Activated CD8-positive, alpha-beta memory T cell treated with anti-CD3 and anti-CD28 coated beads for 1 hour (primary cell): Measurements from ENCODE around the gene ARHGAP33.

Experiments used
- DNase-seq, 2 donors: peaks; one replicate each; pipeline ENCODE4 v3.0.0-alpha.2; 2020; ENCODE audit warnings: low read depth in 1 of 2; ENCODE audit errors: extremely low read depth in 1 of 2

Gene ARHGAP33, protein sequence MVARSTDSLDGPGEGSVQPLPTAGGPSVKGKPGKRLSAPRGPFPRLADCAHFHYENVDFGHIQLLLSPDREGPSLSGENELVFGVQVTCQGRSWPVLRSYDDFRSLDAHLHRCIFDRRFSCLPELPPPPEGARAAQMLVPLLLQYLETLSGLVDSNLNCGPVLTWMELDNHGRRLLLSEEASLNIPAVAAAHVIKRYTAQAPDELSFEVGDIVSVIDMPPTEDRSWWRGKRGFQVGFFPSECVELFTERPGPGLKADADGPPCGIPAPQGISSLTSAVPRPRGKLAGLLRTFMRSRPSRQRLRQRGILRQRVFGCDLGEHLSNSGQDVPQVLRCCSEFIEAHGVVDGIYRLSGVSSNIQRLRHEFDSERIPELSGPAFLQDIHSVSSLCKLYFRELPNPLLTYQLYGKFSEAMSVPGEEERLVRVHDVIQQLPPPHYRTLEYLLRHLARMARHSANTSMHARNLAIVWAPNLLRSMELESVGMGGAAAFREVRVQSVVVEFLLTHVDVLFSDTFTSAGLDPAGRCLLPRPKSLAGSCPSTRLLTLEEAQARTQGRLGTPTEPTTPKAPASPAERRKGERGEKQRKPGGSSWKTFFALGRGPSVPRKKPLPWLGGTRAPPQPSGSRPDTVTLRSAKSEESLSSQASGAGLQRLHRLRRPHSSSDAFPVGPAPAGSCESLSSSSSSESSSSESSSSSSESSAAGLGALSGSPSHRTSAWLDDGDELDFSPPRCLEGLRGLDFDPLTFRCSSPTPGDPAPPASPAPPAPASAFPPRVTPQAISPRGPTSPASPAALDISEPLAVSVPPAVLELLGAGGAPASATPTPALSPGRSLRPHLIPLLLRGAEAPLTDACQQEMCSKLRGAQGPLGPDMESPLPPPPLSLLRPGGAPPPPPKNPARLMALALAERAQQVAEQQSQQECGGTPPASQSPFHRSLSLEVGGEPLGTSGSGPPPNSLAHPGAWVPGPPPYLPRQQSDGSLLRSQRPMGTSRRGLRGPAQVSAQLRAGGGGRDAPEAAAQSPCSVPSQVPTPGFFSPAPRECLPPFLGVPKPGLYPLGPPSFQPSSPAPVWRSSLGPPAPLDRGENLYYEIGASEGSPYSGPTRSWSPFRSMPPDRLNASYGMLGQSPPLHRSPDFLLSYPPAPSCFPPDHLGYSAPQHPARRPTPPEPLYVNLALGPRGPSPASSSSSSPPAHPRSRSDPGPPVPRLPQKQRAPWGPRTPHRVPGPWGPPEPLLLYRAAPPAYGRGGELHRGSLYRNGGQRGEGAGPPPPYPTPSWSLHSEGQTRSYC

GRCh38 chr19:35775298-35776101 lies at the start of gene ARHGAP33:
TSS of gene ARHGAP33 (plus strand) at chr19:35775564. CDS start at chr19:35775659, 95 bp downstream.
- peak; percentile 98 to 99 for DNase-seq

DNA sequence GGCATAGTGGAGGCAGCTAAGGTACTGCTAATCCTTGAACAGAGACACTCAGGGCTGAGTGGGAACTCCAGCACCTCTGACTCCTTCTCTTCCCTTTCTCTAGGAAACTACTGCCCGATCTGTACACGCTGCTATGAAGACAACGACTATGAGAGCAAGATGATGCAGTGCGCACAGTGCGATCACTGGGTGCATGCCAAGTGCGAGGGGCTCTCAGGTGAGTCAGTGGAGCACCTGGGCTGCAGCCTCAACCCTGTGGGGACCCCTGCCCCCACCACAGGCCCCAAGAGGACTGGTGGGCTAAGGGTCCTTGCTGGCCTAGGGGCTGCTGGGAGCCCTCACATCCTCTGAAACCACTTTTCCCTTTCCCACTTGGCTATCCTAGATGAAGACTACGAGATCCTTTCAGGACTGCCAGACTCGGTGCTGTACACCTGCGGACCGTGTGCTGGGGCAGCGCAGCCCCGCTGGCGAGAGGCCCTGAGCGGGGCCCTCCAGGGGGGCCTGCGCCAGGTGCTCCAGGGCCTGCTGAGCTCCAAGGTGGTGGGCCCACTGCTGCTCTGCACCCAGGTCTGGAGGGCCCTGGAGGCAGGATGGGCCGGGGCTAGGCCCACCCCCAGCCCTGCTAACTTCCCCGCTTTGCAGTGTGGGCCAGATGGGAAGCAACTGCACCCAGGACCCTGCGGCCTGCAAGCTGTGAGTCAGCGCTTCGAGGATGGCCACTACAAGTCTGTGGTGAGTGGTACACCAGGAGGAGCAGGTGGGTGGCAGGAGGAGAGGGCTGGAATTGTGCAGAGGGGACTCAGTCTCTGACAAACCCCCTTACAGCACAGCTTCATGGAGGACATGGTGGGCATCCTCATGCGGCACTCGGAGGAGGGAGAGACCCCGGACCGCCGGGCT lies 48.1 kb upstream of the ARHGAP33 start:
- no peak for DNase-seq

- no peak for DNase-seq
Measured at GRCh38 chr19:35727956-35728706, 47.2 kb upstream of the ARHGAP33 start.

GRCh38 chr19:35729021-35729420 lies 46.3 kb upstream of the ARHGAP33 start:
- DNase-seq: no peak

GRCh38 chr19:35729763-35730162 lies 45.6 kb upstream of the ARHGAP33 start:
- no peak for DNase-seq

- DNase-seq: no peak
Measured at GRCh38 chr19:35730326-35730725, 45.0 kb upstream of the ARHGAP33 start.

DNA sequence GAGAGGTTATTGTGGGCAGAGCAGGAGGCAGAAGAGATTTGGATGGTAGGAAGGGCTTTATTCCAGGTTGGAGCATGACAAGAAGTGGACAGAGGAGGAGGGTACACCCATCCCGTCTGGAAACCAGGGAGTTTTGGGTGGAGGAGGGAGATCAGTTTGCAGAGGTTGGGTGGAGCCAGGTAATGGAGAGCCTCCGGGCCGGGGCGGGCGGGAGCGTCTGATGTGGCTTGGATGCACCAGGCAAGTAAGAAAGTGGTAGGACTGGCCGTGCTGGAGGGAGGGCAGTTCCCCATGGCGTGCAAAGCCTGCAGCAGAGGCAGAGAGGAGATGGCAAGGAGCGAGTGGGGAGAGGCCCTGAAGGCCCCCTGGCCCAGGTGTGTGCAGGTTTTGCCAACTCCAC lies 44.0 kb upstream of the ARHGAP33 start:
- DNase-seq: no peak

DNA sequence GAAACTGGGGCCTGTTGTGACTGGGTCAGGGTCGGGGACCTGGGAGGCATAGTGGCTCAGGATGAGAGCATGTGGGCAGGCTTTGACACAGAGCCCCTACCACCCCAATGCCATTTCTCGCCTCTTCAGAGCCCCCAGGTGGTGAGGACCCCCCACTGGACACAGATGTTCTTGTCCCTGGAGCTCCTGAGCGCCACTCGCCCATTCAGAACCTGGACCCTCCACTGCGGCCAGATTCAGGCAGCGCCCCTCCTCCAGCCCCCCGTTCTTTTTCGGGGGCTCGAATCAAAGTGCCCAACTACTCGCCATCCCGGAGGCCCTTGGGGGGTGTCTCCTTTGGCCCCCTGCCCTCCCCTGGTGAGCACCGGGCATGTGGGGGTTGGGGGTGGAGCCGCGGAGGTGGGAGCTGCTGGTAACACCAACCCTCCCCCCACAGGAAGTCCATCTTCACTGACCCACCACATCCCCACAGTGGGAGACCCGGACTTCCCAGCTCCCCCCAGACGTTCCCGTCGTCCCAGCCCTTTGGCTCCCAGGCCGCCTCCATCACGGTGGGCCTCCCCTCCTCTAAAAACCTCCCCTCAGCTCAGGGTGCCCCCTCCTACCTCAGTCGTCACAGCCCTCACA lies 43.5 kb upstream of the ARHGAP33 start:
- no peak for DNase-seq

GRCh38 chr19:35732540-35733179 lies 42.7 kb upstream of the ARHGAP33 start:
- no peak for DNase-seq

DNA sequence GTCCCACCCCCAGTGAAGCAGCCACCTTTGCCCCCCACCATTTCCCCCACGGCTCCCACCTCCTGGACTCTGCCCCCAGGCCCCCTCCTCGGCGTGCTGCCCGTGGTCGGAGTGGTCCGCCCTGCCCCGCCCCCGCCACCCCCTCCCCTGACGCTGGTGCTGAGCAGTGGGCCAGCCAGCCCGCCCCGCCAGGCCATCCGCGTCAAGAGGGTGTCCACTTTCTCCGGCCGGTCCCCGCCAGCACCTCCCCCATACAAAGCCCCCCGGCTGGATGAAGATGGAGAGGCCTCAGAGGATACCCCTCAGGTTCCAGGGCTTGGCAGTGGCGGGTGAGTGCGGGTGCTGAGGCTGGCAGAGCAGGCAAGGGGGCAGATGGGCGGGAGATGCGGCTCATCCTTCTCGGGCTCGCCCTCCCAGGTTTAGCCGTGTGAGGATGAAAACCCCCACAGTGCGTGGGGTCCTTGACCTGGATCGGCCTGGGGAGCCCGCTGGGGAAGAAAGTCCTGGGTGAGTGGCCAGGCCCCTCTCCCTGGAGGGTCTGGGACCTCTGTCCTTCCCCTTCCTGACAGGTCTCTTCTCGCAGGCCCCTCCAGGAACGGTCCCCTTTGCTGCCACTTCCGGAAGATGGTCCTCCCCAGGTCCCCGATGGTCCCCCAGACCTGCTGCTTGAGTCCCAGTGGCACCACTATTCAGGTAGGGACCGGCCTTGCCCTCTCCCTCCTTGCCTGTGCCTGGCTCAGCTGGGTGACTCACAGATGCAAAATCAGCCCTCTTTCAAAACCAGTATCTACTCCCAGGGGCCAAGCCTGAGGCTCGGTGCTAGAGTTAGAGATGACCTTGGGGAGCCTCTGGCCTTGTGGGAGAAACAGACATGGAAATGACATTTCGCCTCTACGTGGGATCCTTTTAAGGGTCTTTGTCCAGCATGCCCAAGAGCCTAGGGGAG lies 41.9 kb upstream of the ARHGAP33 start:
- no peak for DNase-seq

- no peak for DNase-seq
Measured at GRCh38 chr19:35734273-35734672, 41.1 kb upstream of the ARHGAP33 start.

DNA sequence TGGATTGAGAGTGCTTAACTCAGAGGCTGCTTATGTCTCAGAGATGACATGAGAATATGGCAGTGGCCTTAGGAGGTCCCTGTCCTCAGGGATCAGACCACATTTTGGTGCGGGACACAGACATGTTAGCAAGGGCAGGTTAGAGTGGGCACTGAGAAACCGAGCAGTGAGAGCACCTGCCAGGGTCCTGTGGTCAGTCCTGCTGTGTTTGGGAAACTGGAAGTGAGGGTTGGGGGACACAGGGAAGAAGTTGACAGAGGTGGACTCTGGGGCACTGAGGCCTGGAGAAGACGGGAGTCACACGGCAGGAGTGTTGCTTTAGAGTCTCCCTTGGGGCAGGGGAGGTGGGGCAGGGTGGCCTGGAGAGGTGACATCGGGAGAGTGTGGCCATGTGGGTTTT lies 40.5 kb upstream of the ARHGAP33 start:
- no peak for DNase-seq

GRCh38 chr19:35736913-35737886 lies 38.2 kb upstream of the ARHGAP33 start:
- no peak for DNase-seq

GRCh38 chr19:35738021-35738886 lies 37.1 kb upstream of the ARHGAP33 start:
- DNase-seq: no peak
